SJSA1 (cell line): ENCODE results near the gene ATL2. TPM values are rescaled to one million over a fixed set of nuclear protein-coding genes. Genes with fewer than 3 reads are reported as not detected.
"Not testable (repeated sequence)": the region's sequence is repeated elsewhere in the genome, so short reads cannot be mapped to it uniquely, and the experiment has no call there.

ENCODE experiments used
- DNase-seq, 2 experiments: peaks; one replicate each; pipeline ENCODE4 v3.0.0-alpha.2; 2015 to 2020; ENCODE audit warnings: low spot score in 2 of 2, low read depth in 1 of 2
- H3K27ac ChIP-seq: fragments of 250-450 bp; sonication (Bioruptor Pico); 2 replicates; pipeline ENCODE4 v1.5.1; 2020; ENCODE audit warnings: mild to moderate bottlenecking, moderate library complexity
- H3K27me3 ChIP-seq: fragments of 250-450 bp; sonication (Bioruptor Pico); replicated peaks from 2 replicates; pipeline ENCODE4 v1.5.1; 2020; ENCODE audit warnings: mild to moderate bottlenecking, moderate library complexity
- H3K36me3 ChIP-seq: fragments of 250-450 bp; sonication (Bioruptor Pico); 2 replicates; pipeline ENCODE4 v1.5.1; 2020; ENCODE audit warnings: mild to moderate bottlenecking
- H3K4me1 ChIP-seq: fragments of 250-450 bp; sonication (Bioruptor Pico); replicated peaks from 2 replicates; pipeline ENCODE4 v1.6.1; 2021; ENCODE audit warnings: mild to moderate bottlenecking
- H3K4me3 ChIP-seq: fragments of 250-450 bp; sonication (Bioruptor Pico); 2 replicates; pipeline ENCODE4 v1.5.1; 2020; ENCODE audit warnings: mild to moderate bottlenecking
- H3K9me3 ChIP-seq: fragments of 250-450 bp; sonication (Bioruptor Pico); replicated peaks from 2 replicates; pipeline ENCODE4 v1.5.1; 2020; ENCODE audit warnings: mild to moderate bottlenecking
- total RNA-seq: library from RNA; depleted of rRNA; stranded (reverse); fragments of >200 nt; shearing (Covaris generic); gene quantifications from 2 replicates; pipeline ENCODE4 v1.2.3, GENCODE V29; 2014

Gene ATL2
- total RNA-seq, 1 experiment from 2014 or later: 121 TPM

DNA sequence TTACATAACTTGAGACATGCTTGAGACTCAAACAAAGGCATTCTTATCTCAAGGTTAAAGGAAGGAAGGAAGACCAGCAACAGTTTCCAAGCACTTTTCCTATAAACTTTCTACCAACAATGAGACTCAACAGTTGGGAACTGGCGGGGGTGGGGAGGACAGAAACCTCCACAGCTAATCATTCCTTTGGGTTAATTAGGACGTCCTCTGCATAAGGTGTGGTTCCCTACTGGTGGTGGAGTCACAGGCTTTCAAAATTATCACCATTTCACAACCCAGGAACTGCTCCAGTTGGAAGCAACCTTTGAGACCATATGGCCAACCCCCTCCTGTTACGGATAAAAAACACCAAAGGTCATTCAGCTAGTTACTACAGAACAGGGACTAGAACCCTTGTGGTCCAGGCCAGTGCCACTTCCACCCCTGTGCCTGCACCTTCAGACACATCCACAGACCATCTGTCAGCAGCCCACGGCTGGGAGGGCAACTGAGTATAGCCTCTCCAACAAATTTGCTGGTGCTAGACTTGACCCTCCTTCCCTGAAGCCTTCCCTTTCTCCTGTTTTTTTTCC lies 30.1 kb upstream of the ATL2 start:
- Histone ChIP-seq H3K9me3 (no peaks in the 10 kb centered on the region; the same call in 1 of the 2 replicates), H3K4me3 (no peak overlapping the region), H3K4me1 (no peaks in the 10 kb centered on the region), H3K36me3 (no peaks in the 10 kb centered on the region), H3K27me3 (no peaks in the 10 kb centered on the region), H3K27ac (no peak overlapping the region)
- DNase-seq: no peak

DNA sequence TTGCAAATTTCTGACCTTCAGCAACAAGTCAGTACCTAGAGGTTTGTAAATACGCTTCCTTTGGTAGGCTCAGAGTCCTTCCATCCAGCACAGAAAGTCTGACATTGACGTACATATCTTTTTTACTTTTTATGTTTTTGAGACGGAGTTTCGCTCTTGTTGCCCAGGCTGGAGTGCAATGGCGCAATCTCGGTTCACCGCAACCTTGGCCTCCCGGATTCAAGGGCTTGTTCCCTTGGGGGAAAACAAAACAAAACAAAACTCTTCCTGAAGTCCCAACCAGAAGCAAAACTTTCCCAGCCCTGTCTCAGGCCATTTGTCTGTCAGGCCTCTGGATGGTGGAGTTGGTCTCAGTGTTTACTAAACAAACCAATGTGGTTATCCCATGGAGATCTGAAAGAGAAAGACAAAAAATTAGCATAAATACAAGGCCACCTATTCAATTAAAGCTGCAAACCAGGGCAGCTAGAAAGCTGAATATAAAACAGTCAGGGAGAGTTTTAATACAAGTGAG lies 29.6 kb upstream of the ATL2 start:
- Histone ChIP-seq H3K4me1 (no peaks in the 10 kb centered on the region), H3K4me3 (no peak overlapping the region), H3K27ac (no peak overlapping the region), H3K9me3 (no peaks in the 10 kb centered on the region; the same call in 1 of the 2 replicates), H3K36me3 (no peaks in the 10 kb centered on the region), H3K27me3 (no peaks in the 10 kb centered on the region)
- peak in 1 of 2 experiments; percentile 27 for DNase-seq

DNA sequence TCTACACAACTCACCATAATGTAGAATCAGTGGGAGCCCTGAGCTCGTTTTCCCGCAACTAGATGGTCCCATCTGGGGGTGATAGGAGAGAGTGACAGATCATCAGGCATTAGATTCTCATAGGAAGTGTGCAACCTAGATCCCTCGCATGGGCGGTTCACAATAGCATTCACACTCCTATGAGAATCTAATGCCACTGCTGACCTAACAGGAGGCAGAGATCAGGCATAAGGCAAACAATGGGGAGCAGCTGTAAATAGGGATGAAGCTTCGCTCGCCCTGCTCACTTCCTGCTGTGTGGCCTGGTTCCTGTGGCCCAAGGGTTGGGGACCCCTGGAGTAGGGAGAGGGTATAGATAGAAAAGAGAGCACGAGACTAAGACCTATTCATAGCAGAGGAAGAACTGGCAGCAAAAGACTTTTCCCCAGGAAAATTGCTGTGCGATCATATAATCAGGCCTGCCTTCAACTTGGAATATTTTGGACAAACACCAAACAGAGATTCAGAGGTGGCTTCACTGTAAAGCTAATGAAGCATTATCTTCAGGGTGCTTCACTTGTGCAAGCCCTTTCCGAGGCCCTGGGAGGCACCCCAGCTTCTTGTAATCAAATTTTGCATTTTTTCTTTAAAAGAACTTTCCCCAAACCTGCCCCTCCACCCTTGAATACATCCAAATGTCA lies 29.0 kb upstream of the ATL2 start:
- H3K4me1 ChIP-seq: no peaks in the 10 kb centered on the region
- no peak overlapping the region for H3K4me3 ChIP-seq
- no peaks in the 10 kb centered on the region for H3K36me3 ChIP-seq
- no peak overlapping the region for H3K27ac ChIP-seq
- no peak for DNase-seq
- H3K27me3 ChIP-seq: no peaks in the 10 kb centered on the region
- no peaks in the 10 kb centered on the region; the same call in 1 of the 2 replicates for H3K9me3 ChIP-seq

- Histone ChIP-seq H3K27ac (no peak overlapping the region), H3K4me1 (peaks cover 2% of the 10 kb centered on the region), H3K36me3 (no peaks in the 10 kb centered on the region), H3K27me3 (no peaks in the 10 kb centered on the region), H3K4me3 (no peak overlapping the region), H3K9me3 (no peaks in the 10 kb centered on the region; the same call in 1 of the 2 replicates)
- no peak for DNase-seq
These were observed 23.4 kb upstream of the ATL2 start for GRCh38 chr2:38400513-38400912.

DNA sequence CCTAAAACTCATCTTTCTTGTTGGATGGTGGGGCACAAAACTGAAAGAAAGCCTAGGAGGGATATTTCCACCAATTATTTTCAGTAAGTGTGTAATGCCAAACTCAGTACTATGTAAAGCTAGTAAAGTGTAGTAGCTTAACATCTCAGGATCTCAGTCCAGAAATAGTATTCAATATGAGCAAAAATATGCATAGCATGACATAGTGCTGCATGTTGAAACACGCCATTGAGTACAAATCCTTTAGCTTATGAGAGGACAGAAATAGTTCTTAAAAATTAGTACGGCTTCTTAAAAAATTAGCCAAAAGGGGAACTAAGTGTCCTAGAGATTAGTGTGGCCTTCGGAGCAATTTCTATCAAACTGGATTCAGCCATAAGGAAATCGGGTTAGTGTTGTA lies 21.7 kb upstream of the ATL2 start:
- no peaks in the 10 kb centered on the region for H3K27me3 ChIP-seq
- DNase-seq: no peak
- no peaks in the 10 kb centered on the region for H3K36me3 ChIP-seq
- no peak overlapping the region for H3K4me3 ChIP-seq
- no peak overlapping the region for H3K27ac ChIP-seq
- peaks cover 18% of the 10 kb centered on the region for H3K4me1 ChIP-seq
- no peaks in the 10 kb centered on the region for H3K9me3 ChIP-seq

GRCh38 chr2:38394903-38395341 lies 17.8 kb upstream of the ATL2 start:
- no peak overlapping the region for H3K27ac ChIP-seq

DNA sequence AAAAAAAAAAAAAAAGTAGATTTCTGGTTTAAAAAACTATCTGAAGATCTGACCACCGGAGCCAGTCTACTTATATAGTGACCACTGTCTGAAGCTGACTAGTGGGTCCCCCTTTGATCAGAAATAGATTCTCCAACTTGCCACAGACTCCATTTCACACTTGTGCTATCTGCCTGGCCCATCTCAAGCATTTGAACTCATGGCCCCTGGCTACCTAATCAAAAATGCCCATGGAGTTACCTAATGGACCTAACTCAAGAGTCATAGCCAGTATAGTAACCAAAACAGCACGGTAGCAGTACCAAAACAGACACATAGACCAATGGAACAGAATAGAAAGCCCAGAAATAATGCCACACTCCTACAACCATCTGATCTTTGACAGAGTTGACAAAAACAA lies 17.0 kb upstream of the ATL2 start:
- Histone ChIP-seq H3K36me3 (no peaks in the 10 kb centered on the region), H3K27ac (no peak overlapping the region), H3K9me3 (no peaks in the 10 kb centered on the region), H3K27me3 (no peaks in the 10 kb centered on the region), H3K4me3 (no peak overlapping the region), H3K4me1 (peaks cover 18% of the 10 kb centered on the region)
- no peak for DNase-seq

More at GRCh38 chr2:38394903-38395341, 17.8 kb upstream of the ATL2 start:
- no peak overlapping the region for H3K4me3 ChIP-seq
- H3K4me1 ChIP-seq: peaks cover 18% of the 10 kb centered on the region
- H3K27me3 ChIP-seq: no peaks in the 10 kb centered on the region
- DNase-seq: peak in 1 of 2 experiments; percentile 78
- H3K36me3 ChIP-seq: no peaks in the 10 kb centered on the region
- no peaks in the 10 kb centered on the region for H3K9me3 ChIP-seq

DNA sequence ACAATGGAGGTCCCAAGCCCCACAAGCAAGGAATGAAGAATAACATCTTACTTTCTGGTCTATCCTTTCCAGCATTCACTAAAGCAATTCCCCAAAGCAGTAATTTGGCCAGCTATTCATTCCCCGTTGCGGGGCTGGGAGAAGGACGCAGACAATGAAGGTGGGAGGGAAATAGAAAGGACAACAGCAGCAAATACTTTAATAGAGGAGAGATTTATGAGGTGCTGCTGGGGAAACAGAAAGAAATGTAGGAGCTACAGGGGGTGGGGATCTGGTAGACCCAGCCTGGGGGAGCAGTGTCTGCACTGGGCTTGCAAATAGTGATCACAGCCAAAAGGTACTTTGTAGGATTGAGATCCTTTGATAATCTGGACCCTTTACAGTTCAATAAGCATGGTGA lies 13.9 kb upstream of the ATL2 start:
- Histone ChIP-seq H3K4me3 (no peak overlapping the region), H3K4me1 (peaks cover 18% of the 10 kb centered on the region), H3K9me3 (no peaks in the 10 kb centered on the region)

GRCh38 chr2:38387887-38388286 lies 10.8 kb upstream of the ATL2 start:
- H3K27me3 ChIP-seq: no peaks in the 10 kb centered on the region
- no peak overlapping the region for H3K4me3 ChIP-seq
- no peak for DNase-seq
- no peak overlapping the region for H3K27ac ChIP-seq
- H3K9me3 ChIP-seq: no peaks in the 10 kb centered on the region
- H3K4me1 ChIP-seq: peaks cover 5% of the 10 kb centered on the region; the same call in 1 of the 2 replicates
- H3K36me3 ChIP-seq: no peaks in the 10 kb centered on the region

More for the DNA sequence above, 13.9 kb upstream of the ATL2 start:
- Histone ChIP-seq H3K27me3 (no peaks in the 10 kb centered on the region), H3K27ac (no peak overlapping the region), H3K36me3 (no peaks in the 10 kb centered on the region)
- DNase-seq: no peak

GRCh38 chr2:38386821-38387220 lies 9.7 kb upstream of the ATL2 start:
- Histone ChIP-seq H3K27ac (no peak overlapping the region), H3K27me3 (no peaks in the 10 kb centered on the region), H3K36me3 (no peaks in the 10 kb centered on the region), H3K4me3 (no peak overlapping the region), H3K9me3 (no peaks in the 10 kb centered on the region), H3K4me1 (peaks cover 5% of the 10 kb centered on the region; the same call in 1 of the 2 replicates)
- no peak for DNase-seq

DNA sequence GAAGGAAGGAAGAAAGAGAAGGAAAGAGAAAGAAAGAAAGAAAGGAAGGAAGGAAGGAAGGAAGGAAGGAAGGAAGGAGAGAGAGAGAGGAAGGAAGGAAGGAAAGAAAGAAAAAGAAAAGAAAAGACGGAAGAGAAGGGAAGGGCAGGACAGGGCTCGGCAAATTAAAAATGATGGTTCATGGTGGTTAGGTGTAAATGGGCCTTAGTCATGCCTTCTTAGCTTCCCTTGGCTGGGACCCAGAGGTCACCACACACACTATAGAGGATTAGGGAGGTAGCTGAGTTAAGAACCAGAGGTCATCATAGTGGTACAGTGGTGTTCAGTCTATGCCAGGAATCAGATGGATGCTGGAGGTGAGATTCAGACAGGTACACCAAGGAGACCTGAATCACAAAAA lies 9.3 kb upstream of the ATL2 start:
- Histone ChIP-seq H3K9me3 (no peaks in the 10 kb centered on the region), H3K4me3 (no peak overlapping the region), H3K4me1 (peaks cover 5% of the 10 kb centered on the region; the same call in 1 of the 2 replicates), H3K27ac (no peak overlapping the region), H3K36me3 (no peaks in the 10 kb centered on the region), H3K27me3 (no peaks in the 10 kb centered on the region)
- no peak for DNase-seq

DNA sequence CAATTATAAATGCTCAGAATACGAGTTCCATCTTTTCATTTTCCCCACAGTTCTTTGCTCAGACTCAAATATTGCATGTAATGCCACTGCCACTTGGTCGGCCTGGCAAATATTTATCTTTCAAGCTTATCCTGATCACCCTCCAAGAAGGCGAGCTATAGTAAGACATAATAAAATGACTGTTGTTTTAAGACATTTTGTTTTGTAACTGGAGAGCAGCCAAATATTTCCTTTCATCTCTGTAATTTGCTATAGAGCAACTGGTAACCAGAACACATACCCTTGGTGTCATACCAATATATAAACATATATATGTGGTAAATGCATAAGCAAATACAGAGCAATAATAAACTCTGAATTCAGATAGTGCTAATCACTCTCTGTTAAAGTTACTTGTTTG lies 7.3 kb upstream of the ATL2 start:
- no peaks in the 10 kb centered on the region for H3K27me3 ChIP-seq
- H3K9me3 ChIP-seq: no peaks in the 10 kb centered on the region
- DNase-seq: no peak
- H3K27ac ChIP-seq: no peak overlapping the region
- no peak overlapping the region for H3K4me3 ChIP-seq
- no peaks in the 10 kb centered on the region for H3K36me3 ChIP-seq
- peaks cover 5% of the 10 kb centered on the region; the same call in 1 of the 2 replicates for H3K4me1 ChIP-seq

GRCh38 chr2:38383741-38384140 lies 6.7 kb upstream of the ATL2 start:
- H3K36me3 ChIP-seq, H3K4me3 ChIP-seq, H3K27me3 ChIP-seq, H3K4me1 ChIP-seq, H3K27ac ChIP-seq, DNase-seq, H3K9me3 ChIP-seq: not testable (repeated sequence)

- DNase-seq: no peak
- H3K27me3 ChIP-seq: no peaks in the 10 kb centered on the region
- H3K4me1 ChIP-seq: peaks cover 11% of the 10 kb centered on the region
- peaks cover 5% of the 10 kb centered on the region for H3K9me3 ChIP-seq
- H3K4me3 ChIP-seq: no peak overlapping the region
- H3K27ac ChIP-seq: no peak overlapping the region
- peaks cover 5% of the 10 kb centered on the region for H3K36me3 ChIP-seq
These were observed 4.5 kb upstream of the ATL2 start for GRCh38 chr2:38381381-38382143.
